Peyer's patch (tissue), 4 donors: ENCODE data around the gene DYNC2LI1. TPM values are rescaled to one million over a fixed set of nuclear protein-coding genes. Genes with fewer than 3 reads are reported as not detected.

Source experiments
- DNase-seq, 3 donors: peaks; one replicate each; pipeline ENCODE4 v3.0.0-alpha.2; 2017 to 2019
- H3K27ac ChIP-seq, 4 donors: fragments of 200-600 bp; sonication (generic); one replicate each; pipeline ENCODE4 v1.5.1; 2016 to 2019
- H3K27me3 ChIP-seq, 2 donors: fragments of 200-600 bp; sonication (generic); one replicate each; pipeline ENCODE4 v1.5.1; 2019
- H3K36me3 ChIP-seq, 3 donors: fragments of 200-600 bp; sonication (generic); one replicate each; pipeline ENCODE4 v1.5.1; 2016 to 2019
- H3K4me1 ChIP-seq, 4 donors: fragments of 200-600 bp; sonication (generic); one replicate each; pipeline ENCODE4 v1.5.1; 2016 to 2019
- H3K4me3 ChIP-seq, 4 donors: fragments of 200-600 bp; sonication (generic); 1 replicate in 3 of 4; 2 replicates in 1 of 4; pipeline ENCODE4 v1.5.1; 2016 to 2019; ENCODE audit warnings: mild to moderate bottlenecking in 1 of 4
- H3K9me3 ChIP-seq, 4 donors: fragments of 200-600 bp; sonication (generic); one replicate each; pipeline ENCODE4 v1.5.1; 2016 to 2019; ENCODE audit warnings: mild to moderate bottlenecking in 1 of 4
- POLR2A ChIP-seq, 2 donors: fragments of 450-650 bp; IDR thresholded peaks; one replicate each; pipeline ENCODE4 v1.5.1; 2017; ENCODE audit warnings: antibody characterized with exemption in 2 of 2, mild to moderate bottlenecking in 2 of 2, moderate library complexity in 2 of 2
- total RNA-seq, 4 donors: library from RNA; depleted of rRNA; stranded (reverse); fragments of >200 nt; gene quantifications; one replicate each; pipeline ENCODE4 v1.1.0, GENCODE V29; 2016
- TF ChIP-seq, protein P1 (sequence below), 6 experiments: fragments of 450-650 bp in 4 of 6; fragments of 200-600 bp in 2 of 6; sonication (generic) in 1 of 6; IDR thresholded peaks; one replicate each; pipeline ENCODE4 v1.5.1; 2017 to 2019; ENCODE audit warnings: antibody characterized with exemption in 6 of 6, mild to moderate bottlenecking in 3 of 6, moderate library complexity in 1 of 6

DYNC2LI1 gene
- total RNA-seq, 4 donors from 2014 or later: 21.5 to 41.3 (median 27.9) TPM

DNA sequence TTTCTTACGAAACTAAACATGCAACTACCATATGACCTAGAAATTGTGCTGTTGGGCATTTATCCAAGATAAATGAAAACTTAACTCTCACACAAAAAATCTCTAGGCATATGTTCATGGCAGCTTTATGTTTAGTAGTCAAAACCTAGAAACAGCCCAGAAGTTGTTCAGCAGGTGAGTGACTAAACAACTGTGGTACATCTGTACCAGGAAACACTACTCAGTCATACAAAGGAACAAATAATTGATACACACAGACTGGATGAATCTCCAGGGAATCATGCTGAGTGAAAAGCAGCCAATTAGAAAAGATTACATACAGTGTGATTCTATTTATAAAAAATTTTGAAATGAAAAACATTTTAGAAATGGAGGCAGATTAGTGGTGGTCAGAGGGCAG lies 29.3 kb downstream of the DYNC2LI1 start:
- no peak for TF ChIP-seq POLR2A (IDR thresholded peaks at IDR 0.05)
- TF ChIP-seq, protein P1, sequence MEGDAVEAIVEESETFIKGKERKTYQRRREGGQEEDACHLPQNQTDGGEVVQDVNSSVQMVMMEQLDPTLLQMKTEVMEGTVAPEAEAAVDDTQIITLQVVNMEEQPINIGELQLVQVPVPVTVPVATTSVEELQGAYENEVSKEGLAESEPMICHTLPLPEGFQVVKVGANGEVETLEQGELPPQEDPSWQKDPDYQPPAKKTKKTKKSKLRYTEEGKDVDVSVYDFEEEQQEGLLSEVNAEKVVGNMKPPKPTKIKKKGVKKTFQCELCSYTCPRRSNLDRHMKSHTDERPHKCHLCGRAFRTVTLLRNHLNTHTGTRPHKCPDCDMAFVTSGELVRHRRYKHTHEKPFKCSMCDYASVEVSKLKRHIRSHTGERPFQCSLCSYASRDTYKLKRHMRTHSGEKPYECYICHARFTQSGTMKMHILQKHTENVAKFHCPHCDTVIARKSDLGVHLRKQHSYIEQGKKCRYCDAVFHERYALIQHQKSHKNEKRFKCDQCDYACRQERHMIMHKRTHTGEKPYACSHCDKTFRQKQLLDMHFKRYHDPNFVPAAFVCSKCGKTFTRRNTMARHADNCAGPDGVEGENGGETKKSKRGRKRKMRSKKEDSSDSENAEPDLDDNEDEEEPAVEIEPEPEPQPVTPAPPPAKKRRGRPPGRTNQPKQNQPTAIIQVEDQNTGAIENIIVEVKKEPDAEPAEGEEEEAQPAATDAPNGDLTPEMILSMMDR (IDR thresholded peaks at IDR 0.05): no peak
- H3K9me3 ChIP-seq: no peaks in the 10 kb centered on the region
- H3K27ac ChIP-seq: peak overlapping the region in 1 of 4 donors; percentile 7
- no peak for DNase-seq
- no peaks in the 10 kb centered on the region for H3K27me3 ChIP-seq
- peaks cover 0 to 11% (median 0%) of the 10 kb centered on the region in 3 donors for H3K36me3 ChIP-seq
- H3K4me3 ChIP-seq: no peak overlapping the region
- H3K4me1 ChIP-seq: no peaks in the 10 kb centered on the region

- Histone ChIP-seq H3K4me3 (no peak overlapping the region), H3K27me3 (no peaks in the 10 kb centered on the region), H3K27ac (peak overlapping the region in 2 of 4 donors; percentile 3 to 59), H3K9me3 (no peaks in the 10 kb centered on the region), H3K4me1 (no peaks in the 10 kb centered on the region), H3K36me3 (peaks cover 0 to 23% (median 3%) of the 10 kb centered on the region in 3 donors)
- DNase-seq: no peak
- TF ChIP-seq, protein P1 (IDR thresholded peaks at IDR 0.05): no peak
- no peak for TF ChIP-seq POLR2A (IDR thresholded peaks at IDR 0.05)
These were observed 32.8 kb downstream of the DYNC2LI1 start for GRCh38 chr2:43806719-43807031.

DNA sequence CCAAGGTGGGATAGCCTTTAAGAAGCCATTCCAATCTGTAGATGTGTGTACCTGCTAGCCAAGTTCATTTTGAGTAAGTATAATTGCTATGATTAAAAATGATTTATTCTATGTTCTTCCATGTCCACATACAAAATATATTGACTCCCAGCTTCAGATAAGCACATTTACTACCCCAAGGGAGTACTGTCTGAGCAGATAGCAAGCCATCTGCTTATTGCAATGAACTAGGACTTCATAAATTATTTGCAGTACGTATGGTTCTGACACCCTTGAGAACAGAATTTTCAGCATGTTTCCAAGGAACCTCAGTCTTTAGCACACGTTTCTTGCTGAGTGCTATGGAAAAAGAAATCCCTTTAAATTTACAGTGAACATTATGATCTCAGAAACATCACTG lies 36.6 kb downstream of the DYNC2LI1 start:
- no peaks in the 10 kb centered on the region for H3K27me3 ChIP-seq
- H3K36me3 ChIP-seq: peaks cover 0 to 18% (median 3%) of the 10 kb centered on the region in 3 donors
- H3K27ac ChIP-seq: no peak overlapping the region
- TF ChIP-seq POLR2A (IDR thresholded peaks at IDR 0.05): no peak
- TF ChIP-seq, protein P1 (IDR thresholded peaks at IDR 0.05): no peak
- H3K4me3 ChIP-seq: no peak overlapping the region
- no peaks in the 10 kb centered on the region for H3K4me1 ChIP-seq
- no peaks in the 10 kb centered on the region for H3K9me3 ChIP-seq
- no peak for DNase-seq

DNA sequence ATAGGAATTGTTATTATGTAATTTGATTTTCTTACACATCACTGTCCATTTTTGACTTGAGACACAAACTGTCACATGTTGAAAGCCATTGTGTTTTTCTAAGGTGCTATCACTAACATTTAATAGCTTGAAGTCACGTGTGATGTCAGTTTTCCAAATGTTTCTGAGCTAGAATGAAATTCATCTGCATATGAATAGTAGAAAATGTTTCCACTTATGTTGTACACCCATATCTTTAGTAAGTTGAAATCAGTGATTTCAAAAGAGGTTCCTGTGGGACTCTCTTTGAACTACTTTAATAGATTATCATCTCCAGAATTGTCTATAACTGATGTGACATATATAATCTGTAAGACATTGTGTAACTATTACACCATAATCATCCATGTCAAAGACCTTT lies 37.0 kb downstream of the DYNC2LI1 start:
- Histone ChIP-seq H3K36me3 (peaks cover 0 to 13% (median 3%) of the 10 kb centered on the region in 3 donors), H3K27ac (no peak overlapping the region), H3K4me1 (no peaks in the 10 kb centered on the region), H3K9me3 (no peaks in the 10 kb centered on the region), H3K27me3 (no peaks in the 10 kb centered on the region), H3K4me3 (no peak overlapping the region)
- TF ChIP-seq, protein P1 (IDR thresholded peaks at IDR 0.05): no peak
- no peak for TF ChIP-seq POLR2A (IDR thresholded peaks at IDR 0.05)
- no peak for DNase-seq

DNA sequence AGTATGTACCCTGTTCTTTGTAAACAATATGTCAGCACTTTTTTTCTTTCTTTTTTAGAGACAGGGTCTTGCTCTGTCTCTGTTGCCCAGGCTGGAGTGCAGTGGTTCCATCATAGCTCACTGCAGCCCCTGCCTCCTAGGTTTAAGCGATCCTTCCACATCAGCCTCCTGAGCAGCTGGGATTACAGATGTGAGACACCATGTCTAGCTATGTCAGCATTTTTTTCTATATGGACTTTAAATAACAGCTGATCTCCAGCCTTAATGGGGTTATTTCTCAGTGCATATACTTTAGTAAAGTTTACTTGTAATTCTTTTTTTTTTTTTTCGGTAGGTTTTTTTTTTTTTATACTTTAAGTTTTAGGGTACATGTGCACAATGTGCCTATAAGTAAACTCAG lies 38.2 kb downstream of the DYNC2LI1 start:
- Histone ChIP-seq H3K27me3 (no peaks in the 10 kb centered on the region), H3K4me3 (no peak overlapping the region), H3K27ac (no peak overlapping the region), H3K36me3 (peaks cover 0 to 12% (median 3%) of the 10 kb centered on the region in 3 donors), H3K9me3 (no peaks in the 10 kb centered on the region), H3K4me1 (no peaks in the 10 kb centered on the region)
- TF ChIP-seq, protein P1 (IDR thresholded peaks at IDR 0.05): no peak
- no peak for TF ChIP-seq POLR2A (IDR thresholded peaks at IDR 0.05)
- DNase-seq: no peak

DNA sequence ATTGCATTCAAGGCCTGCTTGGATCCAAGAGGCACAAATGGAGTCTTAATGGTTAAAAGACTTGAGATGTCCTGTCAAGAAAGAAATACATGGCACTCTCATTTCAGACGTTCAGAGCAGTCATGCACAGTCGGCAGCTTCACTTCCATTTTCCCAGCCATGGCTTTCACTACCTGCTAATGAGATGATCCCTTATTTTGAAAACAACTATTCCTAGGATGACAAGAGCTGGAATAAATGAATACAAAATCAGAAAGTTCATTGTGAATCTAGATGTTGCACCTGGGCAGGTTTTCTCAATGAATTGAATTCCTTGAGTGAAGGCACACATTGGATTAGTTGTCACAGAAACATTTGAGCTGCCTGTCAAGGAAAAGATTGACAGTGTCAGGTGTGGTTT lies 39.1 kb downstream of the DYNC2LI1 start:
- H3K36me3 ChIP-seq: peaks cover 0 to 12% (median 3%) of the 10 kb centered on the region in 3 donors
- no peak for TF ChIP-seq POLR2A (IDR thresholded peaks at IDR 0.05)
- TF ChIP-seq, protein P1 (IDR thresholded peaks at IDR 0.05): no peak
- no peaks in the 10 kb centered on the region for H3K9me3 ChIP-seq
- no peak overlapping the region for H3K4me3 ChIP-seq
- H3K27me3 ChIP-seq: no peaks in the 10 kb centered on the region
- no peak overlapping the region for H3K27ac ChIP-seq
- no peak for DNase-seq
- H3K4me1 ChIP-seq: peaks cover 0 to under 1% (median 0%) of the 10 kb centered on the region in 4 donors
